GM13977 (cell line): ENCODE data around the gene CLEC16A.

Experiments
- DNase-seq: peaks from one replicate; pipeline ENCODE4 v3.0.0; 2012; ENCODE audit warnings: low spot score
- CTCF ChIP-seq: IDR thresholded peaks from 2 replicates; pipeline ENCODE4 v1.5.1; 2012; ENCODE audit warnings: mild to moderate bottlenecking, control low read depth; ENCODE audit not compliant: insufficient read depth; ENCODE audit errors: extremely low read depth, missing control alignments
- in situ Hi-C: fragments of 300-500 bp; cut with MboI; formaldehyde crosslinking; loops from one replicate; pipeline ENCODE4 v1.12.0; 2022; ENCODE audit warnings: low sequenced_read_pairs, low pct_unique_long_range_greater_than_20kb, mixed read lengths, inconsistent platforms; ENCODE audit not compliant: unreplicated experiment

CLEC16A gene

GRCh38 chr16:11164482-11165270 lies 220.3 kb downstream of the CLEC16A start:
- no peak for TF ChIP-seq CTCF
- no peak for DNase-seq
- in situ Hi-C loops, result no loop called here

GRCh38 chr16:11165349-11165748 lies 221.0 kb downstream of the CLEC16A start:
- no peak for TF ChIP-seq CTCF
- DNase-seq, result no peak
- in situ Hi-C loops, result no loop called here

GRCh38 chr16:11165894-11166665 lies 221.7 kb downstream of the CLEC16A start:
- no peak for TF ChIP-seq CTCF
- in situ Hi-C loops, result no loop called here
- DNase-seq, result no peak

GRCh38 chr16:11167581-11167980 lies 223.2 kb downstream of the CLEC16A start:
- no peak for TF ChIP-seq CTCF
- in situ Hi-C loops, result no loop called here
- no peak for DNase-seq

- in situ Hi-C loops, result no loop called here
- DNase-seq, result no peak
- TF ChIP-seq CTCF, result no peak
Measured at GRCh38 chr16:11168386-11169051, 224.2 kb downstream of the CLEC16A start.

GRCh38 chr16:11169641-11170040 lies 225.3 kb downstream of the CLEC16A start:
- in situ Hi-C loops, result no loop called here
- TF ChIP-seq CTCF, result no peak
- no peak for DNase-seq
